Astrocyte (in vitro differentiated cells and primary cell): ENCODE results near the gene TAF3. TPM values are rescaled to one million over a fixed set of nuclear protein-coding genes. Genes with fewer than 3 reads are reported as not detected.

Source experiments
- DNase-seq: peaks from one replicate; pipeline ENCODE4 v3.0.0-alpha.2; 2010; ENCODE audit warnings: low read depth
- FAIRE-seq: peaks from 2 replicates; lab custom pipeline; 2011; peaks lifted over from hg19 to GRCh38; lab: Jason Lieb, UNC
- H2AFZ ChIP-seq: 2 replicates; pipeline ENCODE4 v1.6.0; 2012; ENCODE audit warnings: low read depth, low read length, inconsistent platforms
- H3K27ac ChIP-seq: 2 replicates; pipeline ENCODE4 v1.5.1; 2011; ENCODE audit warnings: low read depth, low read length, inconsistent platforms
- H3K27me3 ChIP-seq: 2 replicates; pipeline ENCODE4 v1.6.0; 2011; ENCODE audit warnings: low read length, inconsistent platforms; ENCODE audit not compliant: insufficient read depth
- H3K36me3 ChIP-seq: 2 replicates; pipeline ENCODE4 v1.5.1; 2011; ENCODE audit warnings: low read length, inconsistent platforms; ENCODE audit not compliant: insufficient read depth
- H3K4me1 ChIP-seq: 2 replicates; pipeline ENCODE4 v1.5.1; 2011; ENCODE audit warnings: low read length, inconsistent platforms; ENCODE audit not compliant: insufficient read depth
- H3K4me2 ChIP-seq: 2 replicates; pipeline ENCODE4 v1.6.0; 2012; ENCODE audit warnings: low read length, inconsistent platforms
- H3K4me3 ChIP-seq: 2 replicates; pipeline ENCODE4 v1.5.1; 2011; ENCODE audit warnings: low read depth, mild to moderate bottlenecking, low read length, inconsistent platforms; ENCODE audit not compliant: insufficient read depth
- H3K79me2 ChIP-seq: 2 replicates; pipeline ENCODE4 v1.6.0; 2012; ENCODE audit warnings: mild to moderate bottlenecking, low read length, inconsistent platforms; ENCODE audit not compliant: insufficient read depth
- H3K9ac ChIP-seq: 2 replicates; pipeline ENCODE4 v1.6.0; 2012; ENCODE audit warnings: mild to moderate bottlenecking, low read length, inconsistent platforms
- H3K9me3 ChIP-seq: 2 replicates; pipeline ENCODE4 v1.5.1; 2012; ENCODE audit warnings: low read depth, mild to moderate bottlenecking, low read length, inconsistent platforms; ENCODE audit not compliant: insufficient read depth
- H4K20me1 ChIP-seq: 2 replicates; pipeline ENCODE4 v1.6.0; 2012; ENCODE audit warnings: low read length, inconsistent platforms; ENCODE audit not compliant: insufficient read depth
- H3K27ac Mint-ChIP-seq: one replicate; pipeline ENCODE4 v1.8.0; 2021; ENCODE audit warnings: mild to moderate bottlenecking, mixed read lengths; ENCODE audit not compliant: unreplicated experiment
- H3K27me3 Mint-ChIP-seq: one replicate; pipeline ENCODE4 v1.8.0; 2021; ENCODE audit warnings: low read depth, mixed read lengths; ENCODE audit not compliant: unreplicated experiment
- H3K36me3 Mint-ChIP-seq: one replicate; pipeline ENCODE4 v1.8.0; 2021; ENCODE audit warnings: low read depth, mixed read lengths; ENCODE audit not compliant: unreplicated experiment
- H3K4me1 Mint-ChIP-seq: one replicate; pipeline ENCODE4 v1.8.0; 2021; ENCODE audit warnings: low read depth, mixed read lengths; ENCODE audit not compliant: unreplicated experiment
- H3K4me3 Mint-ChIP-seq: one replicate; pipeline ENCODE4 v1.8.0; 2021; ENCODE audit warnings: mild to moderate bottlenecking, moderate library complexity, mixed read lengths; ENCODE audit not compliant: unreplicated experiment
- H3K9me3 Mint-ChIP-seq: one replicate; pipeline ENCODE4 v1.8.0; 2021; ENCODE audit warnings: mild to moderate bottlenecking, mixed read lengths; ENCODE audit not compliant: unreplicated experiment
- EZH2 ChIP-seq: IDR thresholded peaks from 2 replicates; pipeline ENCODE4 v1.6.1; 2012; ENCODE audit warnings: mild to moderate bottlenecking, low read length, inconsistent platforms; ENCODE audit not compliant: insufficient read depth
- total RNA-seq: library from RNA; stranded (reverse); gene quantifications from 2 replicates; pipeline ENCODE4 v1.2.1, GENCODE V29; 2021
- TF ChIP-seq, protein P1 (sequence below): IDR thresholded peaks from 2 replicates; pipeline ENCODE4 v1.5.1; 2011; ENCODE audit warnings: low read depth, mild to moderate bottlenecking, inconsistent platforms, low read length, moderate library complexity; ENCODE audit not compliant: insufficient read depth

Gene TAF3
- total RNA-seq, 1 donor from 2014 or later = 10.2 TPM

DNA sequence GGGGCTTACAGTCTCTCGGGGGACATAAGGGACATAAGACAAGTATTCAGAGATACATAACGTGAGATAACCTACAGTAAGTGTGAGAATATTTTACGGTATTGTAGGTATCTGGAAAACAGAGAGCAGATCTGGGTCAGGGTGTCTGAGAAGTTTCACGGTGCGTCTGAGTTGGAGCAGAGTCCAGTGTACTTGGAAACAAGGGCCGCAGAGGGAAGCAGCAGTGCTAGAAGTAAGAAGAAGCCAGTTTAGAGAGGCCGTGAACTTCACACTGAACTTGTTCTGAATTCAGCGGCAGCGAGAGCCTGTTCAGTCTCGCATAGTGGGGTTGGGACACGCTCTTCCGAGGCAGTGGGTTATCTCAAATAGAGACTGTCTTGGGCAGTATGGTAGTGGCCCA, 85.5 kb downstream of the TAF3 start:
- peaks cover 5% of the 10 kb centered on the region for H3K36me3 Mint-ChIP-seq
- no peak overlapping the region for H3K4me3 ChIP-seq
- no peak for TF ChIP-seq EZH2
- TF ChIP-seq, protein P1, sequence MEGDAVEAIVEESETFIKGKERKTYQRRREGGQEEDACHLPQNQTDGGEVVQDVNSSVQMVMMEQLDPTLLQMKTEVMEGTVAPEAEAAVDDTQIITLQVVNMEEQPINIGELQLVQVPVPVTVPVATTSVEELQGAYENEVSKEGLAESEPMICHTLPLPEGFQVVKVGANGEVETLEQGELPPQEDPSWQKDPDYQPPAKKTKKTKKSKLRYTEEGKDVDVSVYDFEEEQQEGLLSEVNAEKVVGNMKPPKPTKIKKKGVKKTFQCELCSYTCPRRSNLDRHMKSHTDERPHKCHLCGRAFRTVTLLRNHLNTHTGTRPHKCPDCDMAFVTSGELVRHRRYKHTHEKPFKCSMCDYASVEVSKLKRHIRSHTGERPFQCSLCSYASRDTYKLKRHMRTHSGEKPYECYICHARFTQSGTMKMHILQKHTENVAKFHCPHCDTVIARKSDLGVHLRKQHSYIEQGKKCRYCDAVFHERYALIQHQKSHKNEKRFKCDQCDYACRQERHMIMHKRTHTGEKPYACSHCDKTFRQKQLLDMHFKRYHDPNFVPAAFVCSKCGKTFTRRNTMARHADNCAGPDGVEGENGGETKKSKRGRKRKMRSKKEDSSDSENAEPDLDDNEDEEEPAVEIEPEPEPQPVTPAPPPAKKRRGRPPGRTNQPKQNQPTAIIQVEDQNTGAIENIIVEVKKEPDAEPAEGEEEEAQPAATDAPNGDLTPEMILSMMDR = no peak
- H3K79me2 ChIP-seq = peaks cover 6% of the 10 kb centered on the region
- no peaks in the 10 kb centered on the region for H3K9me3 ChIP-seq
- no peak overlapping the region for H3K4me2 ChIP-seq
- no peaks in the 10 kb centered on the region for H3K4me1 Mint-ChIP-seq
- H3K27me3 ChIP-seq = no peaks in the 10 kb centered on the region
- H3K9me3 Mint-ChIP-seq = no peaks in the 10 kb centered on the region
- no peak overlapping the region for H3K27ac ChIP-seq
- no peak for FAIRE-seq
- no peak overlapping the region for H3K9ac ChIP-seq
- H3K27me3 Mint-ChIP-seq = no peaks in the 10 kb centered on the region
- H3K4me3 Mint-ChIP-seq = no peak overlapping the region
- H3K36me3 ChIP-seq = no peaks in the 10 kb centered on the region
- no peak overlapping the region for H2AFZ ChIP-seq
- no peaks in the 10 kb centered on the region for H3K4me1 ChIP-seq
- H4K20me1 ChIP-seq = peaks cover 28% of the 10 kb centered on the region
- no peak overlapping the region for H3K27ac Mint-ChIP-seq
- DNase-seq = no peak

DNA sequence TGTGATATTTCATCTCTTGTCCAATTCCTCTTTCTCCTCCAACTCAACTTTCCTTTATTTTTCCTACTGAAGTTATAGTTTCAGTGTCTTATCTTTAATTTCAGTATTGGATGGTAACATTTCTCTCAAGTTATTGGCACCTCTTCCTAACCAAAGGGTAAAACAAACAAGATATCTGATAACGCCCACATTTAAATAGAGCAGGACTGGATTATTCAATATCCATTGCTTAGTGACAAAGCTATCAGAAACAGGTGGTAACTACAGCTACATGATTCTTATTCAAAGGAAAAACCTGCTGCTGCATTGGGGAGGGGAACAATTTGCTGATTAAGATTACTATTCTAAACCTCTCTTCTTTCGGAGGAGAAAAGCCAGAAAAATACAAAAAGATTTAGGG, 87.8 kb downstream of the TAF3 start:
- FAIRE-seq = no peak
- no peak for TF ChIP-seq EZH2
- TF ChIP-seq, protein P1 = no peak

DNA sequence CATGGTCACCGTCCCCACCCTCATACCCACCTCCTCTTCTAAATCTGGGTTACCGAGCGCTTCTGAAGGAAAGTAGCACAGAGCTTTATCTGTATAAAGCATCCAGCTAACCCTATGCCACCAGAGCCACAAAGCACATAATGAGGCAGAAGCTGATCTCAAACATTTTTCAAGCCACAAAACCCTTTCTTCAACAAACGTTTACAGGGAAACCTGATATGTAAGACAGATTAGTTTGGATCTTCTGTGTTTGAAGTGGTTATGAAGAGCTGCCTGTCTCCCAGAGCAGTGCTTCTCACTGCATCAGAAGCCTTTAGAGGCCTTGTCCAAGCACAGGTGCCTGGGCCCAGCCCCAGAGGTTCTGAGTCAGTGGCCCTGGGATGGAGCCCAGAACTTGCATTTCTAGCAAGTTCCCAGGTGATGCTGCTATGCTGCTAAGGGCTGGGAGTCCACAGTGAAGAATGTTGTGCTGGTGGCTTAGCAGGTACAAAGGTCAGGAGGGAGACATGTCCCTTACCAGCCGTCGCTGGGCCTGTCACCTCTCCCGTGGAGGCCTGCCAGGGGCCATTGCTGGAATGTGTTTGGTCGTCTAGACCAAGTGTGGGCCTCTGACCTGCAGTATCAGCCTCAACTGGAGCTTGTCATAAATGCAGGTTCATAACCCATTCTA, 90.4 kb downstream of the TAF3 start:
- Histone ChIP-seq H3K4me3 (no peak overlapping the region), H3K9me3 (no peaks in the 10 kb centered on the region), H2AFZ (no peak overlapping the region), H4K20me1 (peaks cover 31% of the 10 kb centered on the region), H3K36me3 (no peaks in the 10 kb centered on the region), H3K9ac (no peak overlapping the region), H3K4me2 (no peak overlapping the region), H3K4me1 (no peaks in the 10 kb centered on the region), H3K27me3 (no peaks in the 10 kb centered on the region), H3K27ac (no peak overlapping the region), H3K79me2 (peaks cover 5% of the 10 kb centered on the region)
- TF ChIP-seq, protein P1 = no peak
- TF ChIP-seq EZH2 = no peak
- no peak overlapping the region for H3K27ac Mint-ChIP-seq
- peak; percentile 18 for DNase-seq
- H3K36me3 Mint-ChIP-seq = peaks cover 2% of the 10 kb centered on the region
- H3K9me3 Mint-ChIP-seq = no peaks in the 10 kb centered on the region
- no peak for FAIRE-seq
- H3K4me3 Mint-ChIP-seq = no peak overlapping the region
- H3K4me1 Mint-ChIP-seq = peaks cover 2% of the 10 kb centered on the region
- no peaks in the 10 kb centered on the region for H3K27me3 Mint-ChIP-seq

More for the DNA sequence above, 87.8 kb downstream of the TAF3 start:
- Histone ChIP-seq H3K4me1 (no peaks in the 10 kb centered on the region), H3K79me2 (peaks cover 4% of the 10 kb centered on the region), H3K27me3 (no peaks in the 10 kb centered on the region), H3K36me3 (no peaks in the 10 kb centered on the region), H3K4me3 (no peak overlapping the region), H3K27ac (no peak overlapping the region), H3K4me2 (no peak overlapping the region), H3K9me3 (no peaks in the 10 kb centered on the region), H3K9ac (no peak overlapping the region), H4K20me1 (peaks cover 28% of the 10 kb centered on the region), H2AFZ (no peak overlapping the region)
- Mint-ChIP-seq H3K36me3 (peaks cover 2% of the 10 kb centered on the region), H3K9me3 (no peaks in the 10 kb centered on the region), H3K4me1 (no peaks in the 10 kb centered on the region), H3K4me3 (no peak overlapping the region), H3K27ac (no peak overlapping the region), H3K27me3 (no peaks in the 10 kb centered on the region)
- DNase-seq = no peak
